GM19372 (cell line): ENCODE data around the gene NSRP1.
A peak's percentile ranks its signal among the peaks of the same experiment; 100 is the strongest.
"Not testable (repeated sequence)": the region's sequence is repeated elsewhere in the genome, so short reads cannot be mapped to it uniquely, and the experiment has no call there.

Experiments
- ATAC-seq: cut with Tn5 transposase; IDR thresholded peaks from one replicate; pipeline ENCODE4 v1.9.1; 2021; ENCODE audit warnings: mild to moderate bottlenecking, low read depth, moderate library complexity; ENCODE audit not compliant: unreplicated experiment

The NSRP1 gene

GRCh38 chr17:30116661-30117551, at the start of gene NSRP1:
Gene NSRP1, plus strand, starts transcription at chr17:30116816. Its CDS starts 28 bp downstream, at chr17:30116844.
- peak; percentile 89 for ATAC-seq

DNA sequence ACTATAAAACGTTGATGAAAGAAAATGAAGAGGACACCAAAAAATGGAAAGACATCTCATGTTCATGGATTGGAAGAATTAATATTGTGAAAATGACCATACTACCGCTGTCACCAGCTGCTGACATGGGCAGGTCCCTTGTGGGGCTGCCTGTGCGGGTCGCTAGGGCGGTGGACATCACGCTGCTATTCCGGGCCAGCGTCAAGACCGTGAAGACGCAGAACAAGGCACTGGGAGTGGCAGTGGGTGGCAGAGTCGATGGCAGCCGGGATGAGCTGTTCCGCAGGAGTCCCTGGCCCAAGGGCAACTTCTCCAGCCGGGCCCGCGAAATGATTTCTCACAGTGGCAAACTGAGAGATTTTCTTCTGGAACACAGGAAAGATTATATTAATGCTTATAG, 48.2 kb upstream of the NSRP1 start:
- no peak for ATAC-seq

DNA sequence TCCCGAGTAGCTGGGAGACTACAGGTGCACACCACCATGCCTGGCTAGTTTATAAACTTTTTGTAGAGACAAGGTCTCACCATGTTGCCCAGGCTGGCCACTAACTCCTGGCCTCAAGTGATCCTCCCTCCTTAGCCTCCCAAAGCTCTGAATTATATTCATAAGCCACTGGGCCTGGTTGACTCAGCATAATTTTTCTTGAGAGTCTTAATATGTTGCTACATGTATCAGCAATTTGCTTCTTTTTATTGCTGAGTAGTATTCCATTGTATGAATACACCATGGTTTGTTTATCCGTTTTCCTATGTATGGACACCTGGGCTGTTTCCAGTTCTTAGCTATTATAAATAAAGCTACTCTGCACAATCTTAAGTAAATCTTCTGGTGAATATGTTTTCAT, 42.4 kb upstream of the NSRP1 start:
- ATAC-seq, result no peak

DNA sequence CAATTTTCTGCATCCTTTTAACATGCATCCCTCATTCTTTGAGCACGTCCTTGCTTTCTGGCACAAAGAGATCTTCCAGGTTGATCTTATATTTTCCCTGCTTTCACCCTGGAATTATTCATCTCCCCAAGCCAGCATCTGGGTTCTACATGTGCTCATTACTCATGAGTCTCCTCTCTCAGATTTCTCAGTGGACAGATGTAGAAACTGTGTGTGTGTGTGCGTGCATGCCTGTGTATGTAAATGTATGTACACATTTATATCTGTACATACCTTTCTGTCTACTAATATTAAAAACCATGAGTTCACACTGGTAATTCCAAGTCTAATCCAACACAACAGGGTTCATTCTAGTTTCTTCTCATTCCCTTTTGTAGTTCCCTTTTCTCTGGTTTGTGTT, 41.9 kb upstream of the NSRP1 start:
- no peak for ATAC-seq

DNA sequence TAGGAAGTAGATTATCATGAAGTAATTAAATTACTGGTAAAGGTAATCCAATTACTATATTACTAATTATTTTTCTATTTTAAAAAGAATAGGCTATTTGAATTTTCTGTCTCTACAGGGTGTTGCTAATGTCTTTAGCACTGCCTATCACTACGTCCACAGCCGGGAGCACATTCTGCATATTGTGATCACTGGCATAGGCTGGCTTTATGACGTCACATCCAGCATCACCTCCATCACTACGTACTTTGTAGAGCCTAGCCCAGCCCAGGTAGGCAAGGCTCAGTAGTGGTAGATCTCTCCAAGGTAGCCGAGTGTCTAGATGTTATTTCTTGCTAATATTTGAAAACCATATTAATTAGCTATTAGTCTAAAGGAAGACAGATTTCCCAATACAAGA, 33.8 kb upstream of the NSRP1 start:
- ATAC-seq, result no peak

DNA sequence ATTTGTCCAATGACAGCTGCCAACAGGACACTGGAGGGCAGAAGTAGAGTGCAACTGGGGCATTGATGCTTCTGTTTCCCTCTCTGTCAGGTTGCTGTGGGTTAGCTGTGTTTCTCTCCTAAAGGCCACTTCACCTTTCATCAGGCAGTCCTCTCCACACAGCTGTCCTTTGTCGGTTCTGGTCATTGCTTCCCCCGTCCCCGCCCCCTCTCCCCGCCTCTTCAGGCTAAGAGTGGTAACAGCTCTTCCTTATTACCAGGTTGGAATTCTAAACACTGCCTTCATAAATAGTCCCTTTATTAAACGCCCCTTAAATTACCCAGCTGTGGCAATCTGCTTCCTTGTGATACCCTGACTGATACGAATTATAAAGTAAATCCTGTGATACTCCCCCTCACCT, 31.8 kb upstream of the NSRP1 start:
- ATAC-seq, result no peak

DNA sequence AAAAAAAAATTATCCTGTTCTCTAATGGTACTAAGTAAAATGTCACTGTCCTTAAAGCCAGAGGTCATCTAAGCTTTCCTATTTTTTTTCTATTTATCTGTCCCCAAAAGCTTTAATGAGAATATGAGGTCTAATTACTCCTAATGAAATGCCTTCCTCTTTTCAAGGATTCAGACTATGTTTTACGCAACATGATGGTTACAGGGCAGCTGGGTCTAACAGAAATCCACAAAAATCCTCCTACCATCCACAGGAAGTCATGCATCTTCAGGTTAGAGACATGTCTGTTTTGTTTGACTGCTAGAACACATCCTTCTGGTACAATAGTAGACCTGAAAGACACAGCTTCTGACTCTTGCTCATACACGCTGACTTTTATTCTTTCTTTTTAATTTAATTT, 29.7 kb upstream of the NSRP1 start:
- ATAC-seq, result no peak

- not testable (repeated sequence) for ATAC-seq
Measured at GRCh38 chr17:30087431-30087830, 29.2 kb upstream of the NSRP1 start.

DNA sequence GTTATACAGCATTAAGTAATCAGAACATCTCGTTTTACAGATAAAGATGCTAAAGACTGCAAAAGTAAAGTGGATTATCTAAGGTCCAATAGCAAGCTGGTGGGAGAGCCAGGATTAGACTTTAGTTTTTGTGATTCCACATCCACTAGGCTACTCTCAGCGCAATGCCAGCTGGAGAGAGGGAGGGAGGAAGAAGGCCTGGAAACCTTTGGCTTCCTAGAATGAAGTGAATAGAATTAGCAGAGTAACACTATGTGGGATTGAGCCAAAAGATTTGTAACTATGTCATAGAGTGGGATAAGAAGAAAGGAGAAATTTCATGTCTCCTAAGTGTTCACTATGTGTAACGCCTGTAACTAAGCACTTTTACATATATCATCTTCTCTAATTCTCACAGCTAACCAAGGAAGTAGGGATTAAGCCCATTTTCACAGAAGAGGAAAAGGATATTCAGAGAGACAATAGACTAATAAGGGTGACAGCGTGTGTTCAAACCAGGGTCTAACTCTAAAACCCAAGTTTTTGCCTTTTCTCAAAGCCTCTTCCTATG, 25.4 kb upstream of the NSRP1 start:
- ATAC-seq, result no peak

- no peak for ATAC-seq
Measured at GRCh38 chr17:30091771-30092170, 24.8 kb upstream of the NSRP1 start.

- no peak for ATAC-seq
Measured at GRCh38 chr17:30092886-30093285, 23.7 kb upstream of the NSRP1 start.

GRCh38 chr17:30093463-30094147, 23.0 kb upstream of the NSRP1 start:
- no peak for ATAC-seq

DNA sequence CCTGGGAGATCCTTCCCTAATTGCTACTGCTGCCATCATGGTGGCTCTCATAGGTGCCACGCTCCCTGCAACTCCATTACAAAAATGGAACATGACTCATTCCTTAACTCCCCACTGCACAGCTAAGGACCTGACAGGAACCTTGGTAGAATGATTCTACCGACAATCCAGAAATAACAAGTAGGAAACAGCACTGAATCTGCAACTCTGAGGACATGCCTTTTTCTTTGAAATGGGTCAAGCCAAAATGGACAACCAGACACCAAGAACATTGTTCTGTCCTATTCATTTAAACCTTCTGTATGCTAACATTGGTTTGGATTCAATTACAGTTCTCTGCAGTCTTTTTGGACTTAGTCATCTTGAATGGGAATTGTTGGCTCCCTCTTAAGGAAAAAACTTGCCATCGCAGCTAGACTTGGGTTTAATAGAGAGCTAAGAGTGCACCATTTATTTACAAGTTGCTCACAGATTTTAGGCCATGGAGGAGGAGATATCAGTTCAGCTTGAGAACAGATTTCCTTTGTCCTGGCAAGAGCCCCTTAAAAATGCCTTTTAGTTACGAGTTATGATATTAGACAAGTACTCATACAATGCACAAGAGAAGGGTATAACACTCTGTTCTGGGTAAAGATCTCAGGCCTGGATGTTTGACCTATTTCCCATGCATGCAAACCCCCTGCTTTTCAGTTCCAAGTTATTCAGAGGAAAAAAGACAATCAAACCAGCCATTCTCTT, 20.9 kb upstream of the NSRP1 start:
- ATAC-seq, result no peak

DNA sequence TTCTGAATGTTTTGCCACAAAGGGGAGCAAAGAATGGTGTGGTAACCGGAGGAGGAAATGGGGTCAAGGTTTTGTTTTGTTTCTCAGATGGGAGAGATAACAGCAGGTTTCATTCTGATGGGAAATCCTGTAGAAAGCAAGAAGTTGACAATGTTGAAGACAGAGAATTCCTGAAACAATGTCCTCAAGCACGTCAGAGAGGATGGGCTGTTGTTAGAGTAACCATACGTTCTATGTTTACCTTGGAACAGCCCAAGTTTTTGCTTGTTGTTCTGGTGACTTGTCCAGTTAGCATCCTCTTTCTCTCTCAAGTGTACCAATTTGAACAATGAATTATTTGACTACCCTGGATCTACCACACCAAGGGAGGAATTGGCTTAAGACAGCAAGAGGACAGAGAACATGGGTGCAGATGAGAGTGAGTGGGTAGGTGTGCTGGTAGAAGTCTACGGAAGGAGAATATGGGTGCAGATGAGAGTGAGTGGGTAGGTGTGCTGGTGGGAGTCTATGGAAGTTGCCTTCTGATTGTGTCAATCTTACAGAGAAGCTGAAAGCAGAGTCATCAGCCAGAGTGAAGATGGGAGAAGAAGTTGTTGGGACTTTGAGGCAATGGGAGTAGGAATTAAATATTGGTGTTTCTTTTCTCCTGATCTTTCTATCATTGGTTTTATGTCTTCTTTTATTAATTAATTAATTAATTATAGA, 14.8 kb upstream of the NSRP1 start:
- no peak for ATAC-seq

GRCh38 chr17:30103921-30104320, 12.7 kb upstream of the NSRP1 start:
- ATAC-seq, result no peak

GRCh38 chr17:30104575-30105339, 11.9 kb upstream of the NSRP1 start:
- peak; percentile 57 for ATAC-seq

DNA sequence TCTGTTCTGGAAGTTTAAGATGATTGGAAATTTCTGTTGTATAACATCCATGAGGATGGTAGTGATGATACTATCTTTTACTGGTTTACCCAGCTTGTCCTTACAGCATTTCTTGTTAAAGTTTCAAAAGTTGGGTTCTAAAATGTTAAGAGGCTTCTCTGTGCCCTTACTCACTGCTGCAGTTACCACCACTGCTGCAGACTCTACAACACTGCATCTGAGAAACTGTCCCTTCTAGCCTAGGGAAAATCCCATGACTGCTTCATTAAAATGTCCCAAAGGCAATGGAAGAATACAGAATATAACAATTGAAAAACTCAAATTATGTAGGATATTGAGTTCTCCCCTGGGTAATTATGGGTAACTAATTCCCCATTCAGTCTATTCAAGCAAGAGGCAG, 3.8 kb upstream of the NSRP1 start:
- no peak for ATAC-seq

- no peak for ATAC-seq
Measured at GRCh38 chr17:30113213-30113612, 3.4 kb upstream of the NSRP1 start.

DNA sequence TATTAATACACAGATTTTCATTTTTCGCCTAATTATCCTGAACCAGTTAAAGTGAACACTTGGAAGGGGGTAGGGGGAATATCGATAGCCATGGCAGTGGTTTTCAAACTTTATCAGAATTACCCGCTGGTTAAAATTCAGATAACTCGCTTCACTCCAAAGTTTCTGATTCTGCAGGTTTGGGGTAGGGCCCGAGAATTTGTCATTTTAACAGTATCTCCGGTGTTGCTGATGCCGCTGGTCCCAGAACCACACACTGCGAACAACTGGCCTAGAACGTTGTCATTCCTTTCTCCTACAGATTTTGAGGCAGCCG, 313 bp upstream of the NSRP1 start:
- ATAC-seq, result no peak

GRCh38 chr17:30117675-30118081, 1.1 kb downstream of the NSRP1 start:
- no peak for ATAC-seq
